GM19238 (cell line): Measurements from ENCODE around the gene CCDC88B.

Experiments used
- DNase-seq: peaks from one replicate; pipeline ENCODE4 v3.0.0; 2011; ENCODE audit warnings: low spot score; ENCODE audit not compliant: insufficient read length

CCDC88B gene

DNA sequence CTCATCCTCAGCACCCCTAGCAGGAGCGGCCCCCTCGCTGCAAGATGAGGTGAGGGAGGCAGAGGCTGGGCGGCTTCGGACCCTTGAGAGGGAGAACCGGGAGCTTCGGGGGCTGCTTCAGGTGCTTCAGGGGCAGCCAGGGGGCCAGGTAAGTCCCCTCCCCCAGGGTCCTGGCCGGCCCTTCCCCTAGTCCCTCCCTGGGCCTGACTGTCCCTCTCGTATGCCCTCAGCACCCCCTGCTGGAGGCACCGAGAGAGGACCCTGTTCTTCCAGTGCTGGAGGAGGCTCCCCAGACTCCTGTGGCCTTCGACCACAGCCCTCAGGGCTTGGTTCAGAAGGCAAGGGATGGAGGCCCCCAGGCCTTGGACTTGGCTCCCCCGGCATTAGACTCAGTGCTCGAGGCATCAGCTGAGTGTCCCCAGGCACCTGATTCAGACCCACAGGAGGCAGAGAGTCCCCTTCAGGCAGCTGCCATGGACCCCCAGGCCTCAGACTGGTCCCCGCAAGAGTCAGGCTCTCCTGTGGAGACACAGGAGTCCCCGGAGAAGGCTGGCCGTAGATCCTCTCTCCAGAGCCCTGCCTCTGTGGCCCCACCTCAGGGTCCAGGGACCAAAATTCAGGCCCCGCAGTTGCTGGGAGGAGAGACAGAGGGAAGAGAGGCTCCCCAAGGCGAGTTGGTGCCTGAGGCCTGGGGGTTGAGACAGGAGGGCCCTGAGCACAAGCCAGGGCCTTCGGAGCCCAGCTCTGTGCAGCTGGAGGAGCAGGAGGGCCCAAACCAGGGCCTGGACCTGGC is 4.0 kb downstream of the CCDC88B start:
- no peak for DNase-seq

DNA sequence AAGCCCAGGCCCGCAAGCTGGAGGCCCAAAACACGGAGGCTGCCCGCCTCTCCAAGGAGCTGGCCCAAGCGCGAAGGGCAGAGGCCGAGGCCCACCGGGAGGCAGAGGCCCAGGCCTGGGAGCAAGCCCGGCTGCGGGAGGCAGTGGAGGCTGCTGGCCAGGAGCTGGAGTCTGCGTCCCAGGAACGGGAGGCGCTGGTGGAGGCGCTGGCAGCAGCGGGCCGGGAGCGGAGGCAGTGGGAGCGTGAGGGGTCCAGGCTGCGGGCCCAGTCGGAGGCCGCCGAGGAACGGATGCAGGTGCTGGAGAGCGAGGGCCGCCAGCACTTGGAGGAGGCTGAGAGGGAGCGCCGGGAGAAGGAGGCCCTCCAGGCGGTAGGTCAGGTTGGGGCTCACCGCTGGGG is 4.8 kb downstream of the CCDC88B start:
- no peak for DNase-seq

DNA sequence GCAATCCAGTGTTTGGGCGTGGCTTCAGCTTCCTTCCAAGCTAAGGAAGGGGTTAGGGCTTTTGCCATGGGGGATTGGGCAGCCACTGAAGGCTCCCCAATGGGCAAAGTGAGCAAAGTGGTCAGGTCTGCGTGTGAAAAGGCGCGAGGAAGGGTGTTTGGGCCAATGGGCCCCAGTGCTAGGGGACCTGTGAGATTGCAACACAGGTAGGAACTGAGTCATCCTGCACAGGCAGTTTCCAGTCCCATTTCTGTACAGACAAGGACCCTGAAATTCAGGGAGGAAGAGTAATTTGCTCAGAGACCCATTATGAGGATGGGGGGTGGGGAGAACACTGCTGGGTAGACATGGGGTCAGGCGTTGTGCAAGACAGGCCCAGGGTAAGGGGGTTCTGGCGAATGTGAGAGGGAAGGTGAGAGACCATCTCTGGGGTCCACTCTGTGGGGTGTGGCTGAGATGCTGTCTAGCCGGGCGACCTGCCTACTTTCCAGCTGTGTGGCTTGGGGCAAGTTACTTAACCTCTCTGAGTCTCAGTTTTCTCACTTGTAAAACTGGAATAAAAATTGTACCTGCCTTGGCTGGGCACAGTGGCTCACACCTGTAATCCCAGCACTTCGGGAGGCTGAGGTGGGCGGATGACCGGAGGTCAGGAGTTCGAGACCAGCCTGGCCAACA is 7.3 kb downstream of the CCDC88B start:
- no peak for DNase-seq

DNA sequence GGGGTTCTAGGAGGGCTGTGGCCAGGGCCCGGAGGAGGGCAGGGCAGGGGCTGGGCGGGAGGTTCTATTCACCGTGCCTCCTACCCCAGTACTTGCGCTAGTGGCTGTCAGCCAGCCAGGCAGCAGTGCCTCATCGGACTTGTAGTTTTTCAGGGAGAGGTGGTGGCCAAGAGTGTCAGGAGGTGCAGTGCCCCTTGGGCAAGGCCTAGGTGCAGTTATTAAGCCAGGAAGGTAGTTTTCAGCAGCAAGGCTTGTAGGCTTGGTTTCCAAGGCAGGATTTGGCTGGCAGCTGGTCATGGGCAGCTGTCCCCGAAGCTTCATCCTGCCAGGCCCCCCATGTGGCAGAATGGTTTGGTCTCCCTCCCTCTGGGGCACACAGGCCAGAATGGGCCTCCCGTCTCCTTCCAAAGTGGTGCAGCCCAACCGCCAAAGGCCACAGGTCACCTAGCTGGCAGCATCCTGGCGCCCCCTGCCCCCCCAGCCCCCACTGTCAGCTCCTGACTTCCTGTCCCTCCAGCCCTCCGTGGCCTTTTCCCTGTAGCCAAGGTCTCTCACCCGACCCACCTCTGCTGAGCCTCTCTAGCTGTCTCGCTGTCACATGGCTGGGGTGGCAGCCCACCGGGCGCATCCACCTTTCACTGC is 8.5 kb downstream of the CCDC88B start:
- DNase-seq = no peak

DNA sequence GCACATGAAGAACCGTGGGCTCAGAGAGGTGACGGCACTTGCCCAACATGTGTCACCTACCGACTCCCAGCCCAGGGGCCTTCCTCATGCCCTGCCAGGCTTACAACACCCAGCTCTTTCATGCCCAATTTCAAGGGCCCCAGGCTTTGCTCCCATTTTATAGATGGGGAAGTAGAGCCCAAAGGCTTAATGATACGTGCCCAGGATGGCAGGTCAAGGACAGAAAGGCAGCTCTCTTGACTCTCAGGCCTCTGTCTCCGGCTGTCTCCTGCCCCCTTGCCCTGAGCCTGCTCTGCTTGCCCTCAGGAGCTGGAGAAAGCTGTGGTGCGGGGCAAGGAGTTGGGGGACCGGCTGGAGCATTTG is 9.0 kb downstream of the CCDC88B start:
- DNase-seq = no peak

DNA sequence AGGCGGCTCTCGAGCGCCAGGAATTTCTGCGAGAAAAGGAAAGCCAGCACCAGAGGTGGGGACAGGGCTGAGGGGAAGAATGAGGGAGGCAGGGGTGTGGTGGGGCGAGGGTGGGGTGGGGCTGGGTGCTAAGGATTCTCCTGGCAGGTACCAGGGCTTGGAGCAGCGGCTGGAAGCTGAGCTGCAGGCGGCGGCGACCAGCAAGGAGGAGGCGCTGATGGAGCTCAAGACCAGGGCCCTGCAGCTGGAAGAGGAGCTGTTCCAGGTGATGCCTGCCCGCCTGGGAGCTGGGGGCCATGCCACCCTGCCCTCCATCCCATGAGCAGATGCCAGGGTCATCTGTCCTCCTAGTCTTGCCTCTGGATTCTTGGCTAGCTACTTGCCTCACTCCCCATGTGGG is 9.4 kb downstream of the CCDC88B start:
- no peak for DNase-seq

DNA sequence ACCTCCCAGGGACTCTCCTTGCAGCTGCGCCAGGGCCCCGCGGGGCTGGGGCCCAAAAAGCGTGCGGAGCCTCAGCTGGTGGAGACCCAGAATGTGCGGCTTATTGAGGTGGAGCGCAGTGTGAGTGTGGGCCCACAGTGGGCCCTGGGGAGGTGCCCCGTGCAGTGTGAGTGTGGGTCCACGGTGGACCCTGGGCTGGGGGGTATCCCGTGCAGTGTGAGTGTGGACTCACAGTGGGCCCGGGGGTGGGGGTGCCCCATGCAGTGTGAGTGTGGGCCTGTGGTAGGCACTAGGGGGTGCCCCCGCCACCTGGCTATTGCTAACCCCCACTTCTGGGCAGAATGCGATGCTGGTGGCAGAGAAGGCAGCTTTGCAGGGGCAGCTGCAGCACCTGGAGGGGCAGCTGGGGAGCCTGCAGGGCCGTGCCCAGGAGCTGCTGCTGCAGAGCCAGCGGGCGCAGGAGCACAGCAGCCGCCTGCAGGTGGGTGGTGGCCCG is 11.2 kb downstream of the CCDC88B start:
- no peak for DNase-seq

DNA sequence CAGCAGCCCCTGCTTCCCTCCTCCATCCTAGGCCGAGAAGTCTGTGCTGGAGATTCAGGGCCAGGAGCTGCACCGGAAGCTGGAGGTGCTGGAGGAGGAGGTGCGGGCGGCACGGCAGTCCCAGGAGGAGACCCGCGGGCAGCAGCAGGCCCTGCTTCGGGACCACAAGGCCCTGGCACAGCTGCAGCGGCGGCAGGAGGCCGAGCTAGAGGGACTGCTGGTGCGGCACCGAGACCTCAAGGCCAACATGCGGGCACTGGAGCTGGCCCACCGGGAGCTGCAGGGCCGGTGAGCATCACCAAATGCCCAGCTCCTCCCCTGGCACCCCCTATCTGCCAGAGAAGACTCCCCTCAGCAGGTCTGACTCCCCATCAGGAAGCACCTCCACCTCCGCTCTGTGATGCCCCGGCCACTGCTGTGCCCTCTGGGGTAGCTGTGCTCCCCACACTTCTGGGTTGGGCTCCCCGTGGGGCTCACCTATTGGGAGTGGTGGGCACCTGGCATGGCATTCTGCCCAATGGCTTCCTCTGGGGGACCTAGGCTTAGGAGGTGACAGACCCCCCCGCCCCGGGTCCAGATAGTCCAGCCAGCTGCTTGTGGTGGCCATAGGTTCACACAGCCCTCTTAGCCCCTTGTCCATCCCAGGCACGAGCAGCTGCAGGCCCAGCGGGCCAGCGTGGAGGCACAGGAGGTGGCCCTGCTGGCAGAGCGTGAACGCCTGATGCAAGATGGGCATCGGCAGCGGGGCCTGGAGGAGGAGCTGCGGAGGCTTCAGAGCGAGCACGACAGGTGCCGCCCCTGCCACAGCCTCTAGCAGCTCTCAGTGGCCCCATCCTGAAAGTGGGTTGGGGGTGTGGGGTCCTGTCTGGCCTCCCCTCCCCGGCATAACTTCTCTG is 12.3 kb downstream of the CCDC88B start:
- no peak for DNase-seq

DNA sequence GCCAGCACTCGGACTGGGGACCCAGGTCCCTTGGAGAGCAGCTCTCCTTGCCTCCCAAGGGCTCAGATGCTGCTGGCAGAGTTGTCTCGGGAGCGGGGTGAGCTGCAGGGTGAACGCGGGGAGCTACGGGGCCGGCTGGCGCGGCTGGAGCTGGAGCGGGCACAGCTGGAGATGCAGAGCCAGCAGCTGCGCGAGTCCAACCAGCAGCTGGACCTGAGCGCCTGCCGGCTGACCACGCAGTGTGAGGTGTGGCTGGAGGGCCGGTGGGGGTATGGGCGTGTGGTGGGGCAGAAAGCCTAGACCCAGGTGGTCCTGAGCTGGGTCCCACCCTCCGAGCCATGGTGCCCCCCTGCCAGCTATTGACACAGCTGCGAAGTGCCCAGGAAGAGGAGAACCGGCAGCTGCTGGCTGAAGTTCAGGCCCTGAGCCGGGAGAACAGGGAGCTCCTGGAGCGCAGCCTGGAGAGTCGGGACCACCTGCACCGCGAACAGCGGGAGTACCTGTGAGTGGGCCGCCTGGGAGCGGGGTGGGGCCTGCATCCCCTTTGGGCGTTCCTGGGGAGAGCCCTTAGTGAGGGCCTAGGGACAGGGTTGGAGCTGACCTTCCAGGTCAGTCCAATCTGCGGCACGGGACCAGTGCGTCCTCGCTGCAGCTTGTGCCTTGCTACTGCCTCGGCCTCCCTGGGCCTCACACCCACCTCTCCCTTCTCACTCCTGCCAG is 13.2 kb downstream of the CCDC88B start:
- DNase-seq = no peak

DNA sequence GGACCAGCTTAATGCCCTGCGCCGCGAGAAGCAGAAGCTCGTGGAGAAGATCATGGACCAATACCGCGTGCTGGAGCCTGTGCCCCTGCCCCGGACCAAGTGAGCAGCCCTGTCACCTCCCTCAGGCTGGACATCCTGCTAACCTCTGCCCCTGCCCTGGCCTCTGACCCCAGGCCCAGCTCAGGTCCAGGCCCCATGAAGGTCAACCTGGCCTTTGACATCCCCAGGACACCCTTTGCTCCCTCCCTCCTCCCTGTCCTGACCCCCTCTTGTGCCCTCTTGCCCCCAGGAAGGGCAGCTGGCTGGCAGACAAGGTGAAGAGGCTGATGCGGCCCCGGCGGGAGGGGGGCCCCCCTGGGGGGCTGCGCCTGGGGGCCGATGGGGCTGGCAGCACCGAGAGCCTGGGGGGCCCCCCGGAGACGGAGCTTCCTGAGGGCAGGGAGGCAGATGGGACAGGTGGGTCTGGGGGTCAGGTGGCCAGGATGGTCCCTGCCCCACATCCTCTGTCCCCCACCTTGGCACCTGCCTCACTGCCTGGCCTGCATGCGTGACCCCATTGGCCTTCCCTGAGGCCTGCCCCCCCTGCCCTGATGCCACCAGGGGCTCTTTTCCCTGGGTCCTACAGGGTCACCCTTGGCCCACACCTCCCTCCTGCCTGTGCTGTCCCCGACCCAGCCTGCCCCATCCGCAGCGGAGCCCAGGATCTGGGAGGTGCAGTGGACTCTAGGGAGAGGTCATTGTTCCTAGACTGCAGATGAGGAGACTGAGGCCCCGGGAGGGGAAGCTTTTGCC is 13.9 kb downstream of the CCDC88B start:
- DNase-seq = no peak

DNA sequence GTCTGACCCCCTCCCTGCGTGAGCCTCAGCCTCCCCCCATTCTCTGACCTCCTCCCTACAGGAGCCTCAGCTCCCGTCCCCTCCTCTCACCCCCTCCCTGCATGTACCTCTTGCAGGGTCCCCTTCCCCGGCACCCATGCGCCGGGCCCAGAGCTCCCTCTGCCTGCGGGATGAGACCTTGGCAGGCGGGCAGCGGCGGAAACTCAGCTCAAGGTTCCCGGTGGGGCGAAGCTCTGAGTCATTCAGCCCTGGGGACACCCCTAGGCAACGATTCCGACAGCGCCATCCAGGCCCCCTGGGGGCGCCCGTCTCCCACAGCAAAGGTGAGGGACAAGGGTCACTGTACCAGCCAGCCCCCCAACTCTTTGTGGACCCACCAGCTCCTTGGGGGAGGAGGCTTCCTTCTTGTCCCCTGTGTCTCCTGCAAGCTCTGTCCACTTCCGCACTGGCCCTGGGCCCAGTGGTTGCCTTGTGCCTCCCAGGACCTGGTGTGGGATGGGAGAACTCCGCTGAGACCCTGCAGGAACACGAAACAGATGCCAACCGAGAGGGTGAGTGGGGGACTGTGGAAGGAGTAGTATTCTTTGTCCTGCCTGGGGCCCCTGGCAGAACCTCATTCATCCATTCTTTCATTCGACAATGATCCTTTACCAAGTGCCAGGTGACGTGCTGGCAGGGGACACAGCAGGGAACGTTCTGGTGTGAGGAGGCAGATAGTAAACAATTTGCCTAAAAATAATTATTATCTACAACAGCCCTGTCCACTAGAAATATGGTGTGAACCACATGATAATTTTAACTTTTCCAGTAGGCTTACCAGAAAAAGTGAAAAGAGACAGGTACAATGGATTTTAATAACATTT is 15.3 kb downstream of the CCDC88B start:
- peak; percentile 81 for DNase-seq

DNA sequence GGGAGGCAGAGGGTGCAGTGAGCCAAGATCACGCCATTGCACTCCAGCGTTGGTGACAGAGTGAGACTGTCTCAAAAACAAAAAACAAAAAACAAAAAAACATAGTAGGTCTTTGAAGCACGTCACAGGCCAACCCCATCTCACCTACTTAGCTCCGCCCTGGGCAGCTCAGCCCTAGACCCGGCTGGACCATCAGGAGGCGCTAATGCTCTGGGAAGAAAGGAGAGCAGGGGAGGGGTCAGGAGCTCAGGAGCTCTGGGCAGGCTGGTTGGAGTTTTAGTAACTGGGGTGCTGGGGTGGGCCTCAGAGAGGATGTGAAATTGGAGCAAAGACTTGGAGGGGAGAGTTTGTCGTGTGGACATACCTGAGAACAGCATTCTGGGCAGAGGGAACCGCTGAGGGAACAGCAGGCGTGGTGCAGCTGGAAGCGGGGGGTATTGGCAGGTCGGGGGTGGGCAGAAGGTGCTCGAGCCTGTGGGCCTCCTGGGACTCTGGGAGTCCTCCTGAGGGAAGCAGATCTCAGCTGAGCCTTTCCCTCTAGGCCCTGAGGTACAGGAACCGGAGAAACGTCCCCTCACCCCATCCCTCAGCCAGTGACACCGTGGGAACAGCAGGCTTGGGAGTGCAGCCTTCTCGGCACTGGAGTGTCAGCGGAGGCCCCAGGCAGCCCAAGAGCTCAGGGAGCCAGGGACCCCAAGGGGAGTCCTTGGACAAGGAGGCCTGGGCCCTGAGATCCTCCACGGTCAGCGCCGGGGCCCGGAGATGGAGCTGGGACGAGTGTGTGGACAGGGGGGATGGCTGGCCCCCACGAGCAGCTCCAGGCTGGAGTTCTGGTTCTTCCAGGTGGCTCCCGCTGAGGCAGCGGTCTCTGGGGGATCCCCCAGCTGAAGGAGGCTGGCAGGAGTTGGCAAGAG is 16.8 kb downstream of the CCDC88B start:
- DNase-seq = no peak

DNA sequence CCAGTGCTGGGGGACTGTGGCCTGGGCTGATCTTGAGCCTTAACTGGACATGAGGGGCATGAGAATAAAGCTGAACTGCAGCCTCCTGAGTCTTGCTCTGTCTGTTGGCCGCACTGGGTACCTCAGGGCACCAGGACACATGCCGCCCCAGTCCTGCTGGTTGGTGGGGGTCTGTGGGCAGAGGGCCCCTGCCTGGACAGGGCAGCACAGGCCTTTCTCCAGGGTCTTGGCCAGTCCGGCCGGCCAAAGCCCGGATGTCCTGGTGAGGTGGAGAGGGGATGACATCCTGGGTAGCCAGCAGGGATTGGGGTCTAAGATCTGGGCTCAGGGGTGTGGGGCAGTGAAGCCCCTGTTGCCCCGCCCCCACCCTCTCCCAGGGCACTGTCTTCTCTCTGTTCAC is 17.4 kb downstream of the CCDC88B start:
- DNase-seq = no peak

DNA sequence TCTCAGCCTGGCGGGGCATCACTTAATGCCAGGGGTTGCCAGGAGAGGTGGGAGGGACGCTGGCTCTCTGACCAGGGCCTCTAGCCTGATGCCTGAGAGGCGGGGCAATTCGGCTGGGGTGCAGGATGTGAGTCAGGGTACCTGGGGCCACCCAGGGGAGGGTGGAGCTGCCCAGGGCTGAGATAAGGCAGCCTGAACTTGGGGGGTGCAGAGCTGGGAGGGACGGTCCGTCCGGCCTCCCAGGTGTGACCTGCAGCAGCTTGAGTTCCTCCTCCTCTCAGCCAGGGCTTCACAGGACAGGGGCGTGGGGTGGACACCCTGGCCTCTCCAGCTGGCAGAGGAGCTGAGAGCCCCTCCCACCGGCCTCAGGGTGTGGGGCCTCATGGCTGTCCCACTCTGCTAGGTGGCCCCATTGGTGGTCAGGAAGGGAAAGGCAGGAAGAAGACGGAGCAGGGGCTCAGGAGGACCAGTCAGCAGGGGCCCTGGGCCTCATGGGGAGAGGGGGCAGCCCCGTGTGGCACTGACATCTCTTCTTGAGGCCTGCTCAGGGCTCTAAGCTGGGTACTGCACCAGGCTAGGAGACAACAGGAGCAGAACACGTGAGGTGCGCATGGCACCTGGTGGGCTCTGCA is 18.0 kb downstream of the CCDC88B start:
- no peak for DNase-seq

DNA sequence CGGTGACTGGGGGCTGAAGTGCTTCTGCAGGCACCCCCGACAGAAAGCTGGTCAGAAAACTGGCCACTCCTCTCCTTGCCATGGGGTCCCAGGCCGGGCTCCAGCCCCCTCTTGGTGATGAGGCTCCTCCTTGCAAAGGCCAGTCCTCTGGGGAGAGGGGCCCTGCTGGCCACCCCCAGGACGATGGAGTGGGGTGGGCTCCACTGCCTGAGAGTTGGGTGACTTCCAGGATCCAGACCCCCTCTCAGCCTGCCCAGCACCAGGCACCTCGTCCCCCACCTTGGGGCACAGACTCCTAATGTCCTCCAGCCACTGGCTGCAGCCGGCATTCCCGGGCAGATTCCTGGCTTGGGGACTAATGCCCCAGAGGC is 18.5 kb downstream of the CCDC88B start:
- DNase-seq = no peak

DNA sequence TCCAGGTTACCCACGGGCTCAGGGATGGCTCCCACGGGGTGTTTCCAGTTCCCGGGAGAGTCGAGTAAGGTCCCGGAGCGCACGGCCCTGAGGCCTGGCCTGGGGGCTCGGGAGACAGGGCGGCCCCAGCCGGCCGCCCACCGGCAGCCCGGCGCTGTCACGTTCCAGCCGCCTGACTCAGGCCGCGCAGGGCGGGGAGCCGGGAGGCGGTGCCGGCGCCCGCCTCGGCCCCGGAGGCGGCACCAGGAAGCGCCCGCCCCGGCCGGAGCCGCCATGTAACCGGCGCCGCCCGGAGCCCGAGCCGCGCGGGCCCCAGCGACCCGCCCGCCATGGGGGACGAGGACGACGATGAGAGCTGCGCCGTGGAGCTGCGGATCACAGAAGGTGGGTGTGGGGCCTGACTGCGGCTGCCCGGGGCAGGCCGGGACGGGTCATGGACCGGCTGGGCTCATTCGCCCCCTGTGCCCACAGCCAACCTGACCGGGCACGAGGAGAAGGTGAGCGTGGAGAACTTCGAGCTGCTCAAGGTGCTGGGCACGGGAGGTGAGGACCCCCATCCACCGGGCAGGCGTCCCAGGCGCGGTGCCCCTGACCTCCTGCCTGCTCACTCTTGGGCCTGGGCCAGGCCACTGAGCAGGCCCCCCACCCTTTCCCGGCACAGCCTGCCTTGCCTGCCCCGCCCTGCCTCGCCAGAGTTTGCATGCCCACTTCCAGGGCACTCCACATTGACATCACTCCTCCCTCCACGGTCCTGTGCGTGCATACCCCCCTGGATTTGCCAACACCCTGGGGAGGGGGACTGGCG is 19.1 kb downstream of the CCDC88B start, which contains the start of gene RPS6KA4:
RPS6KA4 (plus strand) TSS at position 256 of the 805 bp plus-strand sequence; CDS start at position 330, 74 bp downstream.
- peak; percentile 92 for DNase-seq
